H1 (cell line): ENCODE measurements around the gene SEMA3F. TPM values are rescaled to one million over a fixed set of nuclear protein-coding genes. Genes with fewer than 3 reads are reported as not detected.

ENCODE experiments used
- CHD7 ChIP-seq: fragments of 300-600 bp; sonication (generic); IDR thresholded peaks from 2 replicates; pipeline ENCODE4 v1.7.1; 2012; ENCODE audit warnings: low read length, moderate library complexity, mild to moderate bottlenecking, inconsistent platforms; ENCODE audit not compliant: insufficient replicate concordance
- EGR1 ChIP-seq: IDR thresholded peaks from 2 replicates; pipeline ENCODE4 v1.6.1; 2011; ENCODE audit warnings: low read depth, low read length, borderline replicate concordance
- EZH2 ChIP-seq: fragments of 200-600 bp; sonication (generic); IDR thresholded peaks from 2 replicates; pipeline ENCODE4 v1.7.1; 2012; ENCODE audit warnings: low read depth, mild to moderate bottlenecking, moderate library complexity, low read length, inconsistent platforms; ENCODE audit not compliant: severe bottlenecking
- polyA plus RNA-seq, 7 experiments: library from polyadenylated mRNA; depleted of rRNA in 3 of 7; stranded (reverse) in 5 of 7; unstranded in 2 of 7; fragments of >200 nt in 5 of 7; fragments of 200-250 nt in 2 of 7; gene quantifications; 1 replicate in 5 of 7; 2 replicates in 1 of 7; 4 replicates in 1 of 7; pipeline versions ENCODE4 v1.2.1 to v1.2.3, GENCODE V29; 2011 to 2013; ENCODE audit warnings: missing spikeins in 2 of 7, mixed read lengths in 2 of 7
- total RNA-seq: library from RNA; stranded (reverse); fragmentation: NEBNext Ultra II Directional; extraction: Animal tissue kit (Norgen Biotek cat#: 25700); gene quantifications from 2 replicates; pipeline ENCODE4 v1.2.1, GENCODE V29; 2021
- TF ChIP-seq, protein P1 (sequence below), 3 experiments: IDR thresholded peaks; 1 replicate in 2 of 3; 2 replicates in 1 of 3; pipeline versions ENCODE4 v1.5.1 to v1.6.1; 2011; ENCODE audit warnings: low read length in 3 of 3, mild to moderate bottlenecking in 3 of 3, inconsistent platforms in 2 of 3, low read depth in 1 of 3, moderate library complexity in 1 of 3; ENCODE audit not compliant: insufficient read depth in 1 of 3; ENCODE audit errors: control extremely low read depth in 1 of 3

The SEMA3F gene
- total and polyA plus RNA-seq, 2 of the 8 experiments (the other 6 are each of a cell fraction or from before 2014, with no cell fraction given) = 20.3 to 37.0 TPM

DNA sequence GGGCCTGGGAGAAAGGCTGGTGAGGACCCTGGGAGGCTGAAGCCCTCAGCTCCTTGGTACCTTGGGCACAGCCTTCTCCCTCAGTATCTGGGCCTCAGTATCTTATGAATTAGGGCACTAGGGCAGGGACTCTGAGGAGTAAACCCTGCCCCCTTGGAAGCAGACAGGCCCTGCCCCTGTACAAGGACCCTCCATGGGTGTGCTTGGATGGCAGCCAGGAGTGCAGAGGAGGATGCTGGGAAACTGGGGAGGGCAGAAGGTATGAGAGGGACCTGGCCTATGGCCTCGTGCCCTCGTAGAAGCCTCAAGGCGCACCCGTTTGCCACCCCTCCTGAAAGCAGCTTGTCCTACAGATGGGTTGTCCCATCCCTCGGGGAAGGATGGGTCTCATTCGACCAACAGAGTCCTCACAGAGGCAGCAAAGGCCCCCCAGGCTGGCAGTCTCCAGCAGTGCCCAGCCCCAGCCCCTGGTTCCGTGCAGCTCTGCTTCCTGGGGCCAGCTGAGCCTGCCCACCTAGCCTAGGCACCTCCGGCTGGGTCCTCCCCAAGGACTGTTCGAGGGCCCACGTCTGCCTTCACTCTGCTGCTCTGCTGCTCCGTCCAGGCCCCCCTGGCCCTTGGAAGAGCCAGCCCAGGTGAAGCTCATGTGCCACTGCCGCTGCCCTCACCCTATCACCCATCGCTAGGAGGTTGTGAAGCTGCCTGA lies 15.3 kb upstream of the SEMA3F start (continued):
- TF ChIP-seq, protein P1, sequence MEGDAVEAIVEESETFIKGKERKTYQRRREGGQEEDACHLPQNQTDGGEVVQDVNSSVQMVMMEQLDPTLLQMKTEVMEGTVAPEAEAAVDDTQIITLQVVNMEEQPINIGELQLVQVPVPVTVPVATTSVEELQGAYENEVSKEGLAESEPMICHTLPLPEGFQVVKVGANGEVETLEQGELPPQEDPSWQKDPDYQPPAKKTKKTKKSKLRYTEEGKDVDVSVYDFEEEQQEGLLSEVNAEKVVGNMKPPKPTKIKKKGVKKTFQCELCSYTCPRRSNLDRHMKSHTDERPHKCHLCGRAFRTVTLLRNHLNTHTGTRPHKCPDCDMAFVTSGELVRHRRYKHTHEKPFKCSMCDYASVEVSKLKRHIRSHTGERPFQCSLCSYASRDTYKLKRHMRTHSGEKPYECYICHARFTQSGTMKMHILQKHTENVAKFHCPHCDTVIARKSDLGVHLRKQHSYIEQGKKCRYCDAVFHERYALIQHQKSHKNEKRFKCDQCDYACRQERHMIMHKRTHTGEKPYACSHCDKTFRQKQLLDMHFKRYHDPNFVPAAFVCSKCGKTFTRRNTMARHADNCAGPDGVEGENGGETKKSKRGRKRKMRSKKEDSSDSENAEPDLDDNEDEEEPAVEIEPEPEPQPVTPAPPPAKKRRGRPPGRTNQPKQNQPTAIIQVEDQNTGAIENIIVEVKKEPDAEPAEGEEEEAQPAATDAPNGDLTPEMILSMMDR (IDR thresholded peaks at IDR 0.05; ENCODE audit: control extremely low read depth in 1 of 3, insufficient read depth in 1 of 3, low read depth in 1 of 3, low read length in 3 of 3) = no peak
- TF ChIP-seq EZH2 (no peak), EGR1 (no peak), CHD7 (no peak)
- TF ChIP-seq, all 59 proteins: peak for 0
